ENCODE measurements around the gene KRT23. TPM values are rescaled to one million over a fixed set of nuclear protein-coding genes. Genes with fewer than 3 reads are reported as not detected.

Gene KRT23, protein sequence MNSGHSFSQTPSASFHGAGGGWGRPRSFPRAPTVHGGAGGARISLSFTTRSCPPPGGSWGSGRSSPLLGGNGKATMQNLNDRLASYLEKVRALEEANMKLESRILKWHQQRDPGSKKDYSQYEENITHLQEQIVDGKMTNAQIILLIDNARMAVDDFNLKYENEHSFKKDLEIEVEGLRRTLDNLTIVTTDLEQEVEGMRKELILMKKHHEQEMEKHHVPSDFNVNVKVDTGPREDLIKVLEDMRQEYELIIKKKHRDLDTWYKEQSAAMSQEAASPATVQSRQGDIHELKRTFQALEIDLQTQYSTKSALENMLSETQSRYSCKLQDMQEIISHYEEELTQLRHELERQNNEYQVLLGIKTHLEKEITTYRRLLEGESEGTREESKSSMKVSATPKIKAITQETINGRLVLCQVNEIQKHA
- 1.9 TPM for total RNA-seq
- long read RNA-seq, partial matches to known transcripts = 3 of 3 reads
- long read RNA-seq, other reads (novel, unspliced or antisense) = 0 of 3 reads

DNA sequence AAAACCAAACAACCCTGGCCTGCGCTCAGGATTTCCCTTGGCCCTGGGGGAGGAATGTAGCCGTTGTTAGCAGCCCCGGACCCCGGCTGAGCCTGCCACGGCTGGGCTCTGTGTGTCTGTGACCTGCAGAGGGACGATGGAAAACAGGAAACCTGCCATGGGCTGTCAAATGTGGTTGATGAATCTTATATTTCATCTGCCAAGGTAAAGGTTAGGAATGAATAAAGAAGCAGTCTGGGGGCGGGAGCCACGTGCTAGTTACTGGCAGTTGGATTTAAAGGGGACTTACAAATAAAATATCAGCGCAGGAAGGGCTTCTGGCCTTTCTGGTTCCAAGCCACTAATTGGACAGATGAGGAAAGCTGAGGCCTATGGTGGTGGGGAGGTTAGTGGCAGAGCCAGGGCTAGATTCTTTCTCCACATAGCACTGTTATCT is at the start of gene KRT23:
KRT23 (minus strand) TSS at position 263 of the 436 bp plus-strand sequence. CDS start 1,043 bp downstream, outside the sequence.
- Histone ChIP-seq H3K27me3 (ENCODE audit: low read depth) (no peaks in the 10 kb centered on the region), H3K4me3 (no peak within 1 kb of the TSS), H3K27ac (no peak within 1 kb of the TSS), H3K36me3 (no peaks in the 10 kb centered on the region), H3K4me1 (no peaks in the 10 kb centered on the region), H3K9me3 (no peaks in the 10 kb centered on the region)
- no peak for DNase-seq
- intact Hi-C loops (cut with DNase I) = no loop called here
- no peak for TF ChIP-seq CTCF (IDR thresholded peaks at IDR 0.05)
- ATAC-seq = no peak

GRCh38 chr17:40986920-40987319 is 49.5 kb upstream of the KRT23 start:
- no peak overlapping the region for H3K27ac ChIP-seq
- H3K4me3 ChIP-seq = no peak overlapping the region
- no peak for TF ChIP-seq CTCF (IDR thresholded peaks at IDR 0.05)
- H3K36me3 ChIP-seq = no peaks in the 10 kb centered on the region
- no peaks in the 10 kb centered on the region for H3K9me3 ChIP-seq
- ATAC-seq = no peak
- H3K27me3 ChIP-seq (ENCODE audit: low read depth) = no peaks in the 10 kb centered on the region
- H3K4me1 ChIP-seq = no peaks in the 10 kb centered on the region
- intact Hi-C loops (cut with DNase I) = no loop called here
- DNase-seq = no peak

DNA sequence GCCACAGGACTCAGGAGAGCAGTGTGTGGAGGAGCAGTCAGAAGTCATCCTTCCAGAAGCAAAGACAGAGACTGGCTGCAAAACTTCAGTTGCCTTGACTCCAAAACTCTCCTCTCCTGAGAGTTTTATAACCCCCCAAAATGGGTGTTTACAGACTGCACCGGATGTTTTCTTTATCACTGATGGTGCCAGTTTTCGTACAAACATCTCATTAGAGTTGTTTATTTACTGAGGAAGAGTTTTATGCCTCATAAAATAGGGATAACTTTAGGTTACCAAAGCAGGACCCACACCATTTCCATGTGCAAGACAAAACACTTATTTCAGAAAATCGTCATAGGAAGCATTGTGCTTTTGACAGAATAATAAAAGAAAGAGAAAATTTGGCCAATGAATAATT is 46.8 kb upstream of the KRT23 start, which contains the start of gene KRT40:
KRT40 (minus strand) TSS at position 101 of the 400 bp plus-strand sequence; CDS start at position 48, 53 bp downstream.
- Histone ChIP-seq H3K9me3 (no peaks in the 10 kb centered on the region), H3K27ac (no peak within 1 kb of the TSS), H3K4me1 (no peaks in the 10 kb centered on the region), H3K36me3 (no peaks in the 10 kb centered on the region), H3K4me3 (no peak within 1 kb of the TSS), H3K27me3 (ENCODE audit: low read depth) (no peaks in the 10 kb centered on the region)
- intact Hi-C loops (cut with DNase I) = no loop called here
- ATAC-seq = no peak
- TF ChIP-seq CTCF (IDR thresholded peaks at IDR 0.05) = no peak
- no peak for DNase-seq

DNA sequence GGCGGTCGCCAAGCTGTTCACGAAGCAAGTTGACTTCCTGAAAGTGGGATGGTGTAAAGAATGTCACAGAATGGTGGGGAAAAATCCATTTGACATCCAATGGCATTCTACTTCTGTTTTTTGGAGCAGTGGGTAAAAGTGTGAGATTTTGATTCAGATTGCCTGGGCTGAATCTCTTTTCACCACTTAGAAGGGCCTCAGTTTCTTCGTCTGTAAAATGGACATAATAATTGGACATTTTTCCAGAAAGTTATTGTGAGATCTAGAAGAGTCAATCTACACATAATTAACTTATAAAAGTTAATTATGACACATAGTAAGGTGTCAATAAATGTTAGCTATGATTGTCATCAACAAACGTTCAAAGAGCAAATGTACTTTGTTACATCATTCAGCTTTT is 43.7 kb upstream of the KRT23 start:
- Histone ChIP-seq H3K4me3 (no peak overlapping the region), H3K36me3 (no peaks in the 10 kb centered on the region), H3K4me1 (no peaks in the 10 kb centered on the region), H3K9me3 (no peaks in the 10 kb centered on the region), H3K27ac (no peak overlapping the region), H3K27me3 (ENCODE audit: low read depth) (peaks cover 7% of the 10 kb centered on the region)
- ATAC-seq (no peak), DNase-seq (no peak)
- TF ChIP-seq CTCF (IDR thresholded peaks at IDR 0.05) = no peak
- intact Hi-C loops (cut with DNase I) = no loop called here

- no peak for TF ChIP-seq CTCF (IDR thresholded peaks at IDR 0.05)
- intact Hi-C loops (cut with DNase I) = no loop called here
- ATAC-seq (no peak), DNase-seq (no peak)
- Histone ChIP-seq H3K27ac (no peak overlapping the region), H3K4me3 (no peak overlapping the region), H3K9me3 (no peaks in the 10 kb centered on the region), H3K36me3 (no peaks in the 10 kb centered on the region), H3K4me1 (no peaks in the 10 kb centered on the region), H3K27me3 (ENCODE audit: low read depth) (peaks cover 7% of the 10 kb centered on the region)
Observed at GRCh38 chr17:40980596-40980995, 43.1 kb upstream of the KRT23 start.
